T1000 (cell line): ENCODE data around the gene LONRF2.
"Not testable (repeated sequence)": the region's sequence is repeated elsewhere in the genome, so short reads cannot be mapped to it uniquely, and the experiment has no call there.

Experiments
- DNase-seq: peaks from one replicate; lab custom pipeline; 2025; ENCODE audit warnings: mixed read lengths; lab: John Stamatoyannopoulos, UW

LONRF2 gene

DNA sequence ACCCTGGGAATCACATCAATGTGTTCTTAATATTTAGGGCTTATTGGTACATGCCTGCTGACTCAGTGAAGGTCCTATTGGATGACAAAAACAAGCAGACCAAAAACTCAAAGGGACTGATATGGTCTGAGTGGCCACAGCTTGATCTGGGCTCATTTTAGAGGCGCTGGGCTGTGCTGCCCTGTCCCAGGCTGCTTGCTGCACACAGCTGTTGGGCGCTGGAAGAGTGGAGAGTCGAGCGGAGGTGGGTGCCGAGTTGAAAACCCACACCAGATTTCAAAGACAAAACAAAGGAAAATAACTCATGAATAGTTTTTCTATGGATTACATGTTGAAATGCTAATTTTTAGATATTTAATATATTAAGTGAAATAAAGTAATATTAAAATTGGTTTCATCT lies 68.5 kb downstream of the LONRF2 start:
- no peak for DNase-seq

DNA sequence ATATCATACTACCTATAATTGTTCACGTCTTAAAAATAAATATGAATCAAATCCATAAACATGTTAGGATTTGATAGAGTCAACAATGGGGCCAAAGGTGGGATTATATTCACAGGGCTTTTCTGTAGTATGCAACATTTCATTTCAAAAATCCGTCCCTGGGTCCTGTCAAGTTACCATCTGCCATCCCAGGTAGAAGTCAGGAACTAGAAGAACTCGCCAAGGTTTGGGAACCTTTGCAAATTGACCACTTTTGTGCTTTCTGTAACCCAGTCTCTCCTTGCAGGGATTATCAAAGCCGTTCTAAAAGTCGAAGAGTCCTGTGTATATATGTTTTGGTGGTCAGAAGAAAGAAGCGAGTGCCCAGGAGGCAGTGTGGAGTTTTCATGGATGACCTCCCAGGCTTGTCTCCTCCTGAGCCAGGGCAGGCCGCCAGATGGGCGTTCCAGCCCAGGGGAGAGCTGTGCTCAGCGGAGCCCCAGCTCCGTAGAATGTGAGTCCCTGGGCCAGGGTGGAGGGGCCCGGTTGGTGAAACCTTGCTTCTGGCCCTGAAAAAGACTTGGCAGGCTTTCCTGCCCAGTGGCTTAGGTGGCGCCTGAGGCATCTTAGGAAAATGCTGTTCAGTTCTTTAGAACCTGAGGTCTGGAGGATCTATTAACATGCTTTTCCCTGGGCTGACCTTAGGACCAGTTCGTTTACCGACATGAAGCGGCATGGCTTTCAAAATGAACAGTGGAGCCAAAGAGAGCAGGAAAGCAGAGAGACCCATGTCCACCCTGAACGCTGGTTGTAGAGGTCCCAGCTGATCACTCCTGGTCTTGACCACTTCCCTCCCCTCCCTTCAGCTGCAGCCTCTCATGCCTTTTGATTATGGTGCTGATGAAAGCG lies 69.2 kb downstream of the LONRF2 start:
- DNase-seq: no peak

GRCh38 chr2:100250645-100251044 lies 71.7 kb downstream of the LONRF2 start:
- no peak for DNase-seq

DNA sequence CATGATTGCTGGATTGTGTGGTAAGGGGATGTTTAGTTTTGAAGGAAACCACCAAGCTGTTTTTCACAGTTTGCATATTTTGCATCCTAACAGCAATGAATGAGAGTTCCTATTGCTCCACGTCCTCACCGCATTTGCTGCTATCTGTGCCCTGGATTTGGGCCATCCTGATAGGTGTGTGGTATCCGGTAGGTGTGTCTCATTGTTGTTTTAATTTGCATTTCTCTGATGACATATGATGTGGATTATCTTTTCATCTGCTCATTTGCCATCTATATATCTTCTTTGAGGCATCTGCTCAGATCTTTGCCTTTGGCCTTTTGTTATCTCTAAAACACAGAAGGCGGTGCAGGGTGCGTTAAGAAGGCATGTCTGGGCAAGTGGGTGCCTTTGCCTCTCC lies 73.3 kb downstream of the LONRF2 start:
- no peak for DNase-seq

DNA sequence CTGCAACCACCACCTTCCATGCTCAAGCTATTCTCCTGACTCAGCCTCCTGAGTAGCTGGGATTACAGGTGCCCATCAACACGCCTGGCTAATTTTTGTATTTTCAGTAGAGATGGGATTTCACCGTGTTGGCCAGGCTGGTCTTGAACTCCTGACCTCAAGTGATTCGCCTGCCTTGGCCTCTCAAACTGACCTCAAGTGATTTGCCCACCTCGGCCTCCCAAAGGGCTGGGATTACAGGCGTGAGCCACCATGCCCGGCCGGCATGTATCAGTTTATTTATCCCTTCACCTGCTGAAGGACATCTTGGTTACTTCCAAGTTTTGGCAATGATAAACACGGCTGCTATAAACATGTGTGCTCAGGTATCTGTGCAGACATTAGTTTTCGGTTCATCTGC lies 73.7 kb downstream of the LONRF2 start:
- DNase-seq: not testable (repeated sequence)

DNA sequence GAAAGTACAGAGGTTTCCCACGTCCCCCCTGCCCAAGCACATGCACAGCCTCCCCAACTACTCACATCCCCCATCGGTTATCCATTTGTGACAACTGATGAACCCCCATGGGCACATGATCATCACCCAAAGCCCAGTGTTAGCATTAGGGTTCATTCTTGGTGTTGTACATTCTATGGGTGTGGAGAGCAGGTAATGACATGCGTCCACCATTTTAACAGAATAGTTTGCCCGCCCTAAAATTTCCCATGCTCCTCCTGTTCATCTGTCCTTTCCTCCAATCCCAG lies 74.3 kb downstream of the LONRF2 start:
- no peak for DNase-seq

- DNase-seq: no peak
Measured at GRCh38 chr2:100247256-100248043, 74.9 kb downstream of the LONRF2 start.

- DNase-seq: no peak
Measured at GRCh38 chr2:100246163-100247145, 75.8 kb downstream of the LONRF2 start.

GRCh38 chr2:100245681-100246080 lies 76.6 kb downstream of the LONRF2 start:
- DNase-seq: no peak

DNA sequence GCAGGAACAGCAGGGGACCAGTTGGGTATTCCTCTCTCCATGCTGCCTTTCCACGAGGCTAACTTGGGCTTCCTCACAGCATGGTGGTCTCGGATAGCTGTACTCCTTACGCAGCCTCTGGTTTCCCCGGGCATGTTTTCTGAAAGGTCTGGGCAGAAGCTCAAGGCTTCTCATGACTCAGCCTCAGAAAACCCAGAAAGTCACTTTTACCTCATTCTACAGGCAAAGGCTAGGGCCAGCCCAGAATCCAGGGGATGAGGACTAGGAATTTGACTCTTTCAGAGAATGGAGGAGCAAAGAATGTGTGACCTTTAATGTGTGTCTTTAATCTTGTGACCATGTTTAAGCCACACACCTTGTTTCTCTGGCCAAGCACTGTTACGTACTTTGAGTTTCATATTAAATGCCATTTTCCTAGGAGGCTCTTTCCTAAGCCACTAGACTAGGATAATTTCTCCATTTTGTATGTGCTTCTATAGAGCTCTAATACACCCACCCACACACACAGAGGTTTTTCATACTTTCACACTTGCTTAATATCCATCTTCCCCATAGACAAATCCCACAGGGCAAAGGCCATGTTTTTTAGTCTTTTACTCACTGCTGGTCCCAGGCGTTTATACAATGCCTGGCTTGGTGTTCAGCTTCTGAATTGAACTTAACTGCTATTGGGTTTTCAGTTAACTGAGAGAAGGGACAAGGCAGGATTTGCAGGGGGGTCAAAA lies 77.3 kb downstream of the LONRF2 start:
- no peak for DNase-seq

DNA sequence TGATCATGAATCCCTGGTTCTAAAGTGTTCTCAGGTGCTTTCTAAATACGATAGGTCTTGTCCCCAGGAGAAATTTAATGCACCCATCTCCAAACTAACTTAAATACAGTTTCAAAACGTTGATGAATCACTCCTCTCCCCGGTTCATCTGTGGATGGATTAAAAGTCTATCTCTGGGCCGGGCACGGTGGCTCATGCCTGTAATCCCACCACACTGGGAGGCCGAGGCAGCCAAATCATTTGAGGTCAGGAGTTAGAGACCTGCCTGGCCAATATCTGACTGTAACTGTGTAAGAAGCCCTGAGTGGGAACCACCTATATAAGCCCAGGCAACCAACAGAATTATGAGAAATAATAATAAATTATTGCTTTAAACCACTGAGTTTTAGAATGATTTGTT lies 78.7 kb downstream of the LONRF2 start:
- DNase-seq: no peak

DNA sequence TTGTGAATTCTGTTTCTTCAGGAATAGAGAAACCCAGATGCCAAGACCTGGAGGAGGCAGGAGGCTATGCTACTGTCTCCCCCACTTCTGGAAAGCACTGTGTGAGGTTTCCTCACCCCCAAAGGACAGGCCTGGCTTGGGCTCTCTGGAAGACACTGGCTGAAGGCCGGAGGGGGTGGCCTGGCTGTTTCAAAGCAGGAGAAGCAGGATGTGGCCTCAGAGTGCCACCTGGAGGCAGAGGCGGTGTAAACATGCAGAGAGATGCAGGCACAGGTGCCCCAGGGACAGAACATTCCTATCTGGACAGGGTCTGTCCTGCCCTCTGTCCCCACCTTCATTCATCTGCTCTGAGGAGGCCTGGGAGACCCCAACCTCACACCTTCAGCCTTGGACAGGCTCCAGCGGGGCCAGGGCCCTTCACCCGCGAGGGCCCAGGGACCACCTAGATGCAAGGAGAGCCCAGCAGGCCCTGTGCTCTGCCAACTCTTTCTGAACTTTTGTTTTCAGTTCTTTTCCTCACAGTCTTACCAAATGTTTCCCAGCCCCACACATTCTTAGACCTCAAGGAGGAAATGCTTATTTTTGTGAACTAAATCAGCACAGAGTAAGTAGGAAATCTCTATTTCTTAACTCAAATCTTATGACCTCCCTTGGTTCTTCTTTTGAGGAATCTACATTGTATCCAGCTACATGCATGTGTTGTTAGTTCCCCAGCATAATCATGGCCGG lies 79.2 kb downstream of the LONRF2 start:
- DNase-seq: no peak

- DNase-seq: no peak
Measured at GRCh38 chr2:100242476-100242875, 79.8 kb downstream of the LONRF2 start.

- no peak for DNase-seq
Measured at GRCh38 chr2:100241236-100241635, 81.1 kb downstream of the LONRF2 start.

DNA sequence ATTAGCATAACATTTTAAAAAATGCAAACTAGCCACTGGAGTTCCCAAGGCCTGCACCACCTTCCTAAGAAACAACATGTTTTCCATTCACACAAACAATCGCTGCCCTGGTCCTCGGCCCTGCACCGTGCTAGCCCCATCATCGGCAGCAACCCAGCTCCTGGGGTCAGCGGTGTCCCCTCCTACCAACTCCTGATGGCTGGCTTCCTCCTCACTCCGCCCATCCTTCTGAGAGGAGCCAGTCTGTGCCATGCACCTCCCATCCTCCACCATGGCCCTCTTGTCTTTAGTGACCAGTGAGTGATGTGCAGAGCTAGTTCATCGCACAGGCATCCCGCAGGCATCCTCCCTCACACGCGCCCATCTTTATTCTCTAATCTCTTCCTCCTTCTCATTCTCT lies 81.9 kb downstream of the LONRF2 start:
- no peak for DNase-seq

DNA sequence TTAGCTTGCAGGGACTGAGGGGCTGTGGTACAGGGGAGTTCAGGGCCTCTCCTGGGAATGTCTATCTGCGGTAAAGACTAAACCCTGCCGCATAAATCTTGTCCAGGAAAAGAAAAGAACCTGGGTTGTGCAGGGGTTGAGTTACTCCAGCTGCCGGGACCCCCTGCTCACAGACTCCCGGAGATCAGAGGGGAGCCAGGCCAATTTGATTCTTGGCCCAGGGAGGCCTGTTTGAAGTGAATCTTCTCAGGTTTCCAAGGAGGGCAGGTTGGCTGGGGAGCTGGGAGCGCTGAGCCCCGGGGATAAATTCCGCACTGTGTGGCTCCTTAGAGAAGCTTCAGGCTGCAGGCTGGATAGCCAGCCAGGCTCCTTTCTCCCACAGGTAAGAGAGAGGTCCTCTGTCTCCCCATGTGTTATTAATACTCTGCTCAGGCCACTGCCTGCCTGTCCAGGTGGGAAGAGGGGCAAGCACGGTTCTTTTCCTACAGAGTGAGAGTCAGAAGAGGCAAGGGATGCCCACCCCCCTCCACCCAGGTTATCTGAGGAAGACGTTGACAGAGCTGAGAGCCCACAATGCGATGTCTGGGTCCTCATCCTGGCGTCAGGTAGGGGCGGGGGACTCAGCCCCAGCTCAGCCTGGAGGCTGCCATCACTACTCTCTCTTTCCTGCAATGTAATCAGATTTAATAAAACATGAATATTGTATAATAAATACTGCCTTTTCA lies 82.7 kb downstream of the LONRF2 start:
- DNase-seq: no peak

- DNase-seq: no peak
Measured at GRCh38 chr2:100238471-100238870, 83.8 kb downstream of the LONRF2 start.

DNA sequence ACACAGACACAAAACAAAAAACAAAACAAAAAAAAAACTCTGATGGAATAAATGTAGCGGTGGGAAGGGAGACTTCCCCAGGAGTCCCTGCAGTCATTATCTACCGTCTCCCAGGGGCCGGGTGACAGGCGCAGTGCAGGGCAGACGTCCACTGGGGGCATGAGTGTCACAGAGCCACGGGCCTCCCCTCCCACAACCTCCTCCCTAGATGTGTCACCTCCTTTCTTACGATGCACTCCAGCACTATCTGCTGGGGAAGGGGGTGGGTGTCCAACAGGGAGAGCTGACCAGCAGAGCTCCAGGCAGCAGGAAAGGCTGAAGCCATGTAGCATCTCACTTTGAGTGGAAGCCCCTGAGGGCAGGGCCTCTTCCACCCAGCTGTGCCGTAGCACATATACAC lies 84.5 kb downstream of the LONRF2 start:
- no peak for DNase-seq

GRCh38 chr2:100237163-100237562 lies 85.1 kb downstream of the LONRF2 start:
- no peak for DNase-seq

- no peak for DNase-seq
Measured at GRCh38 chr2:100236166-100236565, 86.1 kb downstream of the LONRF2 start.
